HG03575 (cell line): ENCODE results near the gene RPS19.
"Not testable (repeated sequence)": the region's sequence is repeated elsewhere in the genome, so short reads cannot be mapped to it uniquely, and the experiment has no call there.

ENCODE experiments used
- ATAC-seq: cut with Tn5 transposase; IDR thresholded peaks from one replicate; pipeline ENCODE4 v1.9.1; 2021; ENCODE audit not compliant: unreplicated experiment, insufficient number of reproducible peaks, low FRiP score; ENCODE audit errors: extremely low read depth

Gene RPS19

DNA sequence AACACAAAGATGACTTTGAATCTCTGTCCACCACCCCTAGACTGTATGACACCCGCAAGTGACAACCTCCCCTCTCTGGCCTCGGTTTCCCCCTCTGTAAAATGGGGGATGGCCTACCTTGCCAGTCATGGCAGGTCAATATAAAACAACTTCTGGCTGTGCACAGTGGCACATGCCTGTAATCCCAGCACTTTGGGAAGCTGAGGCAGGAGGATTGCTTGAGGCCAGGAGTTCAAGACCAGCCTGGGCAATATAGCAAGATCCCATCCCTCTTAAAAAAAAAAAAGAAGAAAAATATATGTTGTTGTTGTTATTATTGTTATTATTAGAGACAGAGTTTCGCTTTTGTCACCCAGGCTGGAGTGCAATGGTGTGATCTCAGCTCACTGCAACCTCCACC lies 15.9 kb downstream of the RPS19 start:
- ATAC-seq, result not testable (repeated sequence)

DNA sequence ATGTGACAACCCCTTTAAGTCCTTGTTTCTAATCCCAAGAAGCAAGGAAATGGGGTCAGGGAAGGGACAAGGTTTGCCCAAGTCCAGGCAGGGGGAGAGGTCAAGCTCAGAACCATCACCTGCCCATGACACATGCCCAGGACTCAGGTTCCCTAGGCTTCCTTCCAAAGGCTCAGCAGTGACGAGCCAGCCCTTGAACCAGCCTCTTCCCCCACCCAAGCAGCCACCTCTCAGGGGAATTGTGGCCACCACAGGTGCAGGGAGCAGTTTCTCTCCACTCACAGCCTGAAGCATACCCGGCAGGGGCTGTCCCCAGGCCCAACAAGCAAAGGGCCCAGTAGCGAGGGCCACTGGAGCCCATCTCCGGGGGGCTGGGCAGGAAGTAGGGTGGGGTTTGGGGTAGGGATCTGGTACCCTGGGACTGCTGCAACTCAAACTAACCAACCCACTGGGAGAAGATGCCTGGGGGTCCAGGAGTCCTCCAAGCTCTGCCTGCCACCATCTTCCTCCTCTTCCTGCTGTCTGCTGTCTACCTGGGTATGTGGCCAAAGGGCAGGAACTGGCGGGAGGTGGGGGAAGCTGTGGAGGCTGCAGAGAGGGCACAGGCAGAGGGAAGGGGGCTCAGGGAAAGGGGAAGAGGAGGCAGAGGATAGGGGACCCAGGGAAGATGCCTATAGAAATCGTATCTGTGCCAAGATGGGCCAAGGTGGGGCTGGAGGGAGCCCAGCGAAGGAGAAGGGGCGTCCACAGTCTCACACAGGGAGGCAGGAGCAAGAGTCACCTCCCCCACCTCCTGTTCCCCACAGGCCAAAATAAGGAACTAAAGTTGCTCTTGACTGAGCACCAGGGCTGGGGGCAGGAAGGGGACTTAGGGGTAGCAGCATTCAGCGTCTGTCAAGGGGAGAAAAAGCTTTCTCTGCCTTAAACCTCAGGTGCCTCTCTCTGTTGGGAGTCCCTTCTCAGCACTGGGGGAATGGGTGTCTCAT lies 17.1 kb downstream of the RPS19 start, which contains the start of gene CD79A:
Gene CD79A, plus strand, starts transcription at position 433 of the 986 bp plus-strand sequence. Its CDS starts 26 bp downstream, at position 459.
- peak; percentile 31 for ATAC-seq

DNA sequence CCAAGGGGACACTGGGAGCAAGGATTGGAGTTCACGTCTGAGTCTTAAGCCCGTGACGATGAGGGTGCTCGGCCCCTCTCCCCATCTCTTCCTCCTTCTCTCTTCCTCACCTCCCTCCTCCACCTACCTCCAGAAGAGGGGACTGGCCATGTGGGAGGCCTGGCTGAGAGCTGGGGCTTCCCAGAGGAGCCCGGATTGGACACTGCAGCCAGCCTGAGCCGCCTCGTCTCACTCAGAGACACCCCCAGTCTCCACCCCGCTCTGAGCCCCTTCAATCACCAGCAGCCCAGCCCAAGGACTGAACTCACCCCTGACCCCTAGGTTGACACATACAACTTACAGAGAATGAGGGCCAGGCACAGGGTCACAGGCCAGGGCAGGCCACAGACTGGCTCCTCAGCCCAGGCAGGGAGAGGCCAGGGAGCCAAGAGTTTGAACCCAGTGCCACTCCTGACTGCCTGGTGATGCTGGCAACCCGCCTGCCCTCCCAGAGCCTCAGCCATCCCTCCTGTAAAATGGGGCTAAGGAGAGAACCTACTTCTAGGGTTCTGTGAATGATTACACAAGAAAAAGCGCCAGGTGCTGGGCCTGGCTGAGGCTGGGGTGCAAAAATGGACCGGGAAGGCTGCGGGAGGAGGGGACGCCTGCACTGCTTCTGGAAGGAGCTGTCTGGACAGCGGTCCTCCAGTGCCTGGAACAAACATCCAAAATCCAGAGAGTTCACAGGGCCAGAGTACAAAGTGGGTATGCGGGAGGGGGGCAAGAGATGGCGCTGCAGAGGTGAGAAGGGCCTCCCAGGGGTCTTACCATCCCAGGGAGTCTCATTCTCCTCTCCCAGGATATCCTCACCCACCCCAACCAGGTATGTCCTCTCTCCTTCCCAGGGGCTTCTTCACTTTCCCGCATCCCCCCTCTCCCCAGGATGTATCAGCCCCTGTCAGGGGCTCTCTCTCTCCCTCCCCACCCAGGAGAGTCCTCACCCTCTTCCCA lies 18.2 kb downstream of the RPS19 start:
- ATAC-seq, result no peak

DNA sequence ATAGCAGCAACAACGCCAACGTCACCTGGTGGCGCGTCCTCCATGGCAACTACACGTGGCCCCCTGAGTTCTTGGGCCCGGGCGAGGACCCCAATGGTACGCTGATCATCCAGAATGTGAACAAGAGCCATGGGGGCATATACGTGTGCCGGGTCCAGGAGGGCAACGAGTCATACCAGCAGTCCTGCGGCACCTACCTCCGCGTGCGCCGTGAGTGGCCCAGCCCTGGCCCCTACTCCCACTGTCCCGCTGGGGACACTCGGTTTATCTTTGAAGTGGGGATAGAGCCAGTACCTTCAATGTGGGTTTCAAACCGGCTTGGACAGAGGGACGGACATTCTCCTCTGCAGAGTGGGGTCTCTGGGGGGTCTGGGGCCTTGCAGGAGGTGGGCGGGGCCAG lies 19.0 kb downstream of the RPS19 start:
- ATAC-seq, result no peak

DNA sequence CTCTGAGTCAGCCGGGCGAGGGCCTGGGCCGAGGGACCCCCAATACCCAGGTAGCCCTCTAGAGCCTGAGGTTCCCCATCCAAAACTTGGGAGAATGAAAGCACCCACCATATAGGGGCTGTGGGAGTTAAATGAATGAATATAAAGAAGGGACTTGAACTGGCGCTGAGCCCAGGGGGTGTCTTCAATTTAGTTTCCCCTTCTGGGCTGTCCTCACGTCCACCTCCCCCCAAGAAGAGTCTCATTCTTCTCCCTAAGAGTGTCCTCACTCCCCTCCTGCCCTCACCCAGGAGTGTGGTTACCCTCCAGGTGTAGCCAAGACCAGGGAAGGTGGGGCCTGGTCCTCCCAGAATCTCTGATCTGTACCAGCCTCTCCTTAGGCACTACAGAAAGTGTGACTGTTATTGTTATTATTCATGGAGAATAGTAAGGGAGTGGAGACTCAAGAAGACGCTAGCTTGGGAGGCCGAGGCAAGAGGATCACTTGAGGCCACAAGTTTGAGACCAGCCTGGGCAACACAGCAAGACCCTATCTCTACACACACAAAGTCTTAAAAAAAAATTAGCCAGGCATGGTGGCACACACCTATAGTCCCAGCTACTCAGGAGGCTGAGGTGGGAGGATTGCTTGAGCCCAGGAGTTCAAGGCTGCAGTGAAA lies 19.7 kb downstream of the RPS19 start:
- ATAC-seq, result no peak

DNA sequence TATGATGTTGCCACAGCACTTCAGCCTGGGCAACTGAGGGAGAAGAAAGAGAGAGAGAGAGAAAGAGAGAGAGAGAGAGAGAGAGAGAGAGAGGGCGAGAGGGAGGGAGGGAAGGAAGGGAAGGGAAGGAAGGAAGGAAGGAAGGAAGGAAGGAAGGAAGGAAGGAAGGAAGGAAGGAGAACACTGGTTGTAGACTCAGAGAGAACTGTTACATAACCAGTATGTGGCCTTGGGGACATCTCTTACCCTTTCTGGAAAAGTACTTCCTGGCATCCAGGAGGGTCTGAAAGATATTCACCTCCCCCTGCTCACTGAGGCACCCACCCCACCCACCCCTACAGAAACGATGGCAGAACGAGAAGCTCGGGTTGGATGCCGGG lies 20.3 kb downstream of the RPS19 start:
- no peak for ATAC-seq

DNA sequence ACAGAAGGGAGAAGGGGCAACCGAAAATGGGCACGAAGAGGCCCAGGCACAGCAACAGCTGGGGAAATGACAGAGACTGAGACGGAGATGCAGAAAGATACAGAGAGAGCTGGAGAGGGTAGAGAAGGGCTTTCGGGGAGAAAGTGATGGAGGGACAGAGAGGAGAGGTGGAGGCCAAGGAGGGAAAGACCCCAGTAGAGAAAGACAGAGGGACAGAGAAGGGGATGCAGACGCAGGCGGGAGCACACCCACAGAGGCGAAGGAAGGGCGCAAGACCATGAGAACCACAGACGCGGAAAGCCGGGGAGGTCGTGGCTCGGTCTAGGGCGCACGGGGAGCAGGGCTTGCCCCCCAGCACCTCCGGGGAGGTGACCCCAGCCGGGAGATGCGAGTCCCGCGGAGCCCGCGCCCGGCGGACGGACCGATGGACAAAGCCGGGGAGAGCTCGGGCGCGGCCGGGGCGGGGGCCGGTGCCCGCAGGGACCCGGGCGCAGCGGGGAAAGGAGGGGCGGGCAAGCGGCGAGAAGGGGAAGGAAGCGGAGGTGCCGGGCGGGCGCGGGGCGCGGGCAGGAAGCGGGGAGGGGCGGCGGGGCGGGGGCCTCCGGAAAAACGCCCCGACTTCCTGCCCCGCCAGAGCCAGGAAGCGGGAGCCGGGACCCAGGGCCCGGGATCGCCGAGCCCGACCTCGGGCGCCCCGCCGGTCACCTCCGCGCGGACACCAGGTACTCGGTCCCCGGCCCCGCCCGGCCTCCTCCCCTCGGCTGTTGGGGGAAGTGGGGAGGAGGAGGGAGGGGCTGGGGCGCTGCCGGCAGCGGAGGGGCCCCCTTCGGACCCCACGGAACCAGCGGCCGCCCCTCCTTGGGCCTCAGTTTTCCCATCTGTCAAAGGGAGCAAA lies 22.8 kb downstream of the RPS19 start, which contains the start of gene ARHGEF1:
Gene ARHGEF1, plus strand, starts transcription at position 617 of the 895 bp plus-strand sequence. CDS start 4,899 bp downstream, outside the sequence.
- ATAC-seq, result no peak

DNA sequence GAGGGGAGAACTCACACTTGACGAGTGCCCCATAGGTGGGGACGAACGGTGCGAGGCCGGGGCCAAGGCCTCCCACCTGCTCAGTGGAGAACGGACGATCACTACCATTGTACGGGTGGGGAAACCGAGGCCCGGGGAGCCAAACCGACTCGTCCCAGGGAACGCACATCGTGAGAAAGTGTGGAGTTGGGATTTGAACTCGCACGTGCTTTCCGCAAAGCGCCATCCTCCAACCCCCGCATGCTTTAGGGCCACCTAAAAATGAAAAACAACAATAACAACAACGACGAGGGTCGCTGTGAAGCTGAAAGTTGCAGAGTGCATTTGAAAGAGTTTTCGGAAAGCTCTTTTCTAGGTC lies 23.4 kb downstream of the RPS19 start:
- no peak for ATAC-seq

DNA sequence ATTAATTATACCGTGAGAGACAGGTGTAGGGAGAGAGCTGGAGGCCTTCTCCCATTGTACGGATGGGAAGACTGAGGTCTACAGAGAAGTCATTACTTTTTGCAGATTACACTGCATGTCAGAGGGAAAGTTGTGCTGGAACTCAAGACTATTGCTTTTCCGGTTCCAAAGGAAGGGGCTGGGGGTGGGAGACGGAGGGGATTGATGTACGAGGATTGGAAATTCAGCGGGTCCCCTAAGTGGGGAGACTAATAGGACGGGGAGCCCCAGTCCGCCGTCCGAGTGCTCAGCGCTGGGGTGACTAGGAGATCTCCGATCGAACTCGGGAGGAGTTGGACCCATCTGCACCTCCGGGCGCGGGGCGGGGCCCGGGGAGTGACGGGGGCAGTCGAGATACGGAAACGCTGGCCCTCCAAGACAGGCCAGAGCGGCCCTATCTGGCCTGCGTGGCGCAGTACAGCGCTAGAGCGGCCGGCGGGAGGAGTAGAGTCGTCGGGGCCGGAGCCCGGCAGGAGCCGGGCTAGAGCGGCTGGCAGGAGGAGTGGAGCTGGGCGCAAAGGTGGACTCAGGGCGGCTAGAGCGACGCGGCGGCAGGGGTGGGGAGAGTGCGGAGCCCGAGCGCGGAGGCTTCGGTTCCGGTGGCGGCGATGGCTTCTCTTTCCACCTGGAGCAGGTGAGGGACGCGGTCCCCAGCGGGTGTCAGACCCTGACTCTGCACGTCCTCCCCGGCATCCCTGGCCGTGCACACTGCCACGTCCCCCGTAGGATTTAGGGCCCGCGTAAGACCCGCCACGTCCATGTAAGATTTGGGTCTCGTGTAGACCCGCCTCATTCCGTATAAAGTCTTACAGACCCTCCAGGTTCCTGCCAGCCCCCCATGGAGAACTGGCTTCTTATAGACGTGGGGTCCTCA lies 24.0 kb downstream of the RPS19 start:
- no peak for ATAC-seq

DNA sequence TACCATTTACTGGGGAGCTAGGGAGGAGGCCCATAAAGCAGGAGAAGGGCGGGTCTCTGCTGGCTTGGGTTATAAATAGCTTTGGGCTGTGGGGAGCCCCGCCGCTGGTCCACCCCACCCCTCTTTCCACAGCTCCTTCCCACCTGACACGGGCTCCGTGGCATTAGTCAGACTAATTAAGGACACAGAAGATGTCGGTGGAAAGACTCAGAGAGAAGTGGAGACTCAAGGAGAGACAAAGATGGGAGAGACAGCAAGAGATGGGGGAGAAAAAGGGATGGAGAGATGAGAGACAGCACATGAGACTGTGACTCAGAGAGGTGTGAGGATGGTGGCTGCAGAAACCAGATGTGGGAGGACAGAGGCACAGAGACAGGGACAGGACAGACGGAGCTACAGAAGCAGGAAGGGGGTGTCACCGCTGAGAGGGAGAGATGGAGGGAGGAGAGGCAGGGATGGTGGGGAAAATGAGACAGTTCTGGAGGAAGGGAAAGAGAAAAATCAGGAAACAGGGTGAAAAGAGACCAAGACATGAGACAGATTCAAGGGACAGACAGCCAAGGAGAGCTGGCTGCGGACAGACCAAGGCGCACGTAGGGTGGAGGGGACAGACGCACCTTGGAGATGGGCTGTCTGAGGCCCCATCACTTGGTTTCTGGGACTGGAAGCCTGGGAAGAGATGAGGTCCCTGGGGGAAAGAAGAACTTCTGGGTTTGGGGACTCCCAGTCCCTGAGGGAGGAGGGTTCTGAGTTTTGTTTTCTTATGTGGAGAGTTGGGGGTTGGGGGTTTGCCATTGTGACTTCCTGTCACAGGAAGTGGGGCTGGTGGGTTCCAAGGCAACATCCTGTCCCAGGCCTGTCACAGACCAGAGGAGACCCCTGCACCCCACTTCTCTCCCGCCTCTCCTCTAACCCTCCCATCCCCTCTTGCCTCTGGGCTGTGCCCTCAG lies 27.0 kb downstream of the RPS19 start:
- no peak for ATAC-seq

DNA sequence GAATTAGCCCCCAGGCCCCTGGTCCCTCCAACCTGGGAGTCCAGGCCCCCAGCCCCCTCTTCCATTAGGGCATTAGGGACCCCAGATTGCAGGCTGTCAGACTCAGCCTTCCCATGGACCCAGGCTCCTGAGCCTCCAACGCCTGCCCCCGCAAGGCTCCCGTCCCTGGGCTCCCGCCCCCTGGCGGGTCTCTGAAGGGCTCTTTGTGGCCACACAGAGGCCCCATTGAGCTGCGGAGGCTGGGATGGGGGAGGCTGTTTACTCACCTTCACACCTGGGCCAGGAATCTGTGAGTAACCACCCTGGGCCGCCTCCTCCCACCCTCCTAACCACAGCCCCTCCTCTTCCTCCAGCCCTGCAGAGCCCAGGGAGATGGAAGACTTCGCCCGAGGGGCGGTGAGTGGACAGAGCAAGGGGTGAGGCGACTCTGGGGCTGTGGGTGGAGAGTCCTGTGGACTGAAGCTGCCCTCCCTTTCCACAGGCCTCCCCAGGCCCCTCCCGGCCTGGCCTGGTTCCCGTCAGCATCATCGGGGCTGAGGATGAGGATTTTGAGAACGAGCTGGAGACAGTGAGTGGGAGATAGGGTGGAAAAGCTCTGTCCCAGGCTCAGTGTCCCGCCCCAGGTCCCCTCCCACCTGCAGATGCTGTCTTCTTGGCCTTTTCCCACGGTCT lies 27.8 kb downstream of the RPS19 start:
- ATAC-seq, result no peak

DNA sequence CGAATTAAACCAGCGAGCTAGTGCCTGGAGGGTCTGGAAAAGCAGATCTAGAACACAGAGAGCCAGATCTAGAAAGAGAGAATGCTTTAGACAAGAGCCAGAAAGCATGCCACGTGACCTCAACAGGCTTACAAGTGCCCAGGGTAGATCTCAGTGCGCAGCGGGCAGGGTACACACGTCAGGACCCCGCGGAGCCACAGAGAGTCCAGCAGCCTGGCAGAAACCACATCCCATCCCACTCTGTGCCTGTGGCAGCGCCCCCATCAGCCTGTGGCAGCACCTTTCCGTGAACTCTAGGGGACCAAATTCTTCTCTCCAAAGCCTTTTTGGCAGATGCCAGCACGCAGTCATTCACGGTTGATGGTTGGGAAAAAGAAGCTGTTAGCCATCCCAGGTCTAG lies 28.9 kb downstream of the RPS19 start:
- ATAC-seq, result no peak

DNA sequence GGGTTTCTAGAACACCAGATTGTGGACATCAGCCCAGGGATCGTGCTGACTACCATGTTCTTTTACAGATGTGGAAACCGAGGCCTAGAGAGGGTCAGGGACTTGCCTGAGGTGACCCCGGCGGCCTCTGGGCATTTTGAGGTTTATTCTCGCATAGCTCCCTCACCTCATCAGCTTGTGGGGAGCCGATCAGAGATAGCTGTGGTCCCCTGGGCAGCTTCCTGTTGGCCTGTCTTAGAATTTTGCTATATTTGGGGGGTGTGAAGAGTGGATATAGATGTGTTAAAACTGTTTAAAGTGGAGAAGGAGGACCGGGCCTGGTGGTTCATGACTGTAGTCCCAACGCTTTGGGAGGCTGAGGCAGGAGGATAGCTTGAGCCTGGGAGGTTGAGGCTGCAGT lies 29.8 kb downstream of the RPS19 start:
- ATAC-seq, result no peak

DNA sequence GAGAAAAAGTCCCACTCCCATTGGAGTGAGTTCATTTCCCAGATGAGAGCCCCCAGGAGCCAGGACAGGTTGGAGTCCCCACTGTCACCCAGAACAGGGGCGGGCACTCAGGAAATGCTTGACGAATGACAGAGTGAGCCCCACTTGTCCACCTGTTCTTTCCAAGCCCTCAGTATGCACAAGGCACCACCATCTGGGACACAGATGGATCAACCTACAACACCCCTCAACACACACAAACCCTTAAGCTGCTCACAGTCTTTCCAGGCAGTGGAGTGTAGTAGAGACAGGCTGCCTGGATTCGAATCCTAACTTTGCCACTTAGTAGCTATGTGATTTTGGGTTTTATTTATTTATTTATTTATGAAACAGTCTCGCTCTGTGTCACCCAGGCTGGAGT lies 30.9 kb downstream of the RPS19 start:
- no peak for ATAC-seq

DNA sequence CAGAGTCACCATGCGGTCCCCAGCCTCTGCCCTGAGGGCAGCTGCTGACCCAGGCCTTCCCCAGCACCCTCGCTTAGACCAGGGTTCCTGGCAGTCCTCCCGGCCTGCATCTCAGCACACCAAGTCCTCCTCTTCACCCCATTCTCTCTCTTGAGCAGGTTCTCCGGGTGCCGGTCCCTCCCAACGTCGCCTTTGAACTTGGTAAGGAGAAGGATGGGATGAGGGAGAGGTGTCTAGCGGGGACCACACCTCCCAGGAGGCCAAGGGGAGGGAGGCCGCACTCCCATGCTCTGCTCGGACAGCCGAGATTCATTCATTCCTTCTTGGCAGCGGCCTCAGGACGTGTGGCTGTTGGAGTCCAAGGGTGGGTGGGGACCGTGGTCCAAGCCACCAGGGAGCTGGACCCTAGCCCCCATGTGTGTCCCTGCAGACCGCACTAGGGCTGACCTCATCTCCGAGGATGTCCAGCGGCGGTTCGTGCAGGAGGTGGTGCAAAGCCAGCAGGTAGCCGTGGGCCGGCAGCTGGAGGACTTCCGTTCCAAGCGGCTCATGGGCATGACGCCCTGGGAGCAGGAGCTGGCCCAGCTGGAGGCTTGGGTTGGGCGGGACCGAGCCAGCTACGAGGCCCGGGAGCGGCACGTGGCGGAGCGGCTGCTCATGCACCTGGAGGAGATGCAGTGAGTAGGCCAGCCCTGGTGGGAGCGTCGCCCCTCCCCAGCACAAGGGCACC lies 32.3 kb downstream of the RPS19 start:
- ATAC-seq, result no peak
